Central memory CD8-positive, alpha-beta T cell (primary cell): ENCODE data around the gene S100A2.
"Not testable (repeated sequence)": the region's sequence is repeated elsewhere in the genome, so short reads cannot be mapped to it uniquely, and the experiment has no call there.

Experiments used
- ATAC-seq: fragments of 150-1000 bp; cut with Tn5 transposase; replicated peaks from 2 replicates; pipeline ENCODE4 v1.10.0; 2022; ENCODE audit warnings: mild to moderate bottlenecking, moderate FRiP score, moderate number of reproducible peaks; ENCODE audit not compliant: poor library complexity, severe bottlenecking; ENCODE audit errors: extremely low read depth
- DNase-seq, 2 donors: peaks; one replicate each; pipeline ENCODE4 v3.0.0; 2021; ENCODE audit warnings: low spot score in 2 of 2
- H3K27ac Mint-ChIP-seq: one replicate; pipeline ENCODE4 v1.8.0; 2022; ENCODE audit warnings: low read depth, mild to moderate bottlenecking, moderate library complexity, mixed read lengths
- H3K27me3 Mint-ChIP-seq: one replicate; pipeline ENCODE4 v1.8.0; 2022; ENCODE audit warnings: mixed read lengths
- H3K36me3 Mint-ChIP-seq: one replicate; pipeline ENCODE4 v1.8.0; 2022; ENCODE audit warnings: mild to moderate bottlenecking, moderate library complexity, mixed read lengths; ENCODE audit not compliant: insufficient read depth
- H3K4me1 Mint-ChIP-seq: one replicate; pipeline ENCODE4 v1.8.0; 2022; ENCODE audit warnings: mixed read lengths
- H3K4me3 Mint-ChIP-seq: one replicate; pipeline ENCODE4 v1.8.0; 2022; ENCODE audit warnings: mild to moderate bottlenecking, moderate library complexity, mixed read lengths
- H3K9me3 Mint-ChIP-seq: one replicate; pipeline ENCODE4 v1.8.0; 2022; ENCODE audit warnings: mixed read lengths

Gene S100A2

DNA sequence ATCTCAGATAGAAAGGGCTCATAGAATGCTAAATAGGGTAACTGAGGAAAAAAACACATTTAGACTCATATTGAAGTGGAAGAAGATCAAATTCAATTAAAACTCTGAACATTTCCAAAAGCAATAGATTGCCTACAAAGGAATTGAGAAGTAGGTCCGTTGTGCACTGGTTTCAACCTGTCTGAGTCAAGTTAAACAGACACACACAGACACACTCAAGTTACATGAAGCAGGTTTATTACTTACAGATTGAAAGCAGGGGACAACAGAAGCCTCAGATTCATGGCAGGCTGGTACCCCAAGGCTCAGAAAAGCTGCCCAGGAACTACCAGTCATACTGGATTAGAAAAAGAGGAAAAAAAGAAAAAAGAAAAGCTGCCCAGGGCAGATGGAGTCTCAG lies 20.7 kb upstream of the S100A2 start:
- H3K36me3 Mint-ChIP-seq, result peaks cover 2% of the 10 kb centered on the region
- H3K9me3 Mint-ChIP-seq, result no peaks in the 10 kb centered on the region
- no peak for DNase-seq
- no peaks in the 10 kb centered on the region for H3K4me1 Mint-ChIP-seq
- peaks cover 32% of the 10 kb centered on the region for H3K27me3 Mint-ChIP-seq
- no peak overlapping the region for H3K27ac Mint-ChIP-seq
- ATAC-seq, result no peak
- H3K4me3 Mint-ChIP-seq, result no peak overlapping the region

DNA sequence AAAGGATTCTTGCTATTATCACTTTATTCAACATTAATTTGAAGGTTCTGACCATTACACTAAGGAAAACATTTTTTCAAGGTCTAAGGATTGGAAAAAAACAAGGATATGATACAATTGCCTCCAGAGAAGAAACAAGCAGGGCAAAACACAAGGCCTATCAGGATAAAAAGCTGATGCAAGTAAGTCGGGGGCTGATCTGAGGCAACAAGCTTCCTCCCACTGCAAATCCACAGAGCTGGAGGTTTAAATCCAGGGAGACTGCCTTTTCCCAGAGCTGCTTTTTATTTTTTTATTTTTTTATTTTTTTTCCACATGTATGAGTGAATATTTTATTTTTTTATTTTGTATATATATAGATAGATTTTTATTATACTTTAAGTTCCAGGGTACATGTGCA lies 19.4 kb upstream of the S100A2 start:
- Mint-ChIP-seq H3K9me3 (no peaks in the 10 kb centered on the region), H3K4me3 (no peak overlapping the region), H3K27ac (no peak overlapping the region), H3K4me1 (no peaks in the 10 kb centered on the region), H3K27me3 (peaks cover 32% of the 10 kb centered on the region), H3K36me3 (peaks cover 2% of the 10 kb centered on the region)
- ATAC-seq, result no peak
- DNase-seq, result no peak

DNA sequence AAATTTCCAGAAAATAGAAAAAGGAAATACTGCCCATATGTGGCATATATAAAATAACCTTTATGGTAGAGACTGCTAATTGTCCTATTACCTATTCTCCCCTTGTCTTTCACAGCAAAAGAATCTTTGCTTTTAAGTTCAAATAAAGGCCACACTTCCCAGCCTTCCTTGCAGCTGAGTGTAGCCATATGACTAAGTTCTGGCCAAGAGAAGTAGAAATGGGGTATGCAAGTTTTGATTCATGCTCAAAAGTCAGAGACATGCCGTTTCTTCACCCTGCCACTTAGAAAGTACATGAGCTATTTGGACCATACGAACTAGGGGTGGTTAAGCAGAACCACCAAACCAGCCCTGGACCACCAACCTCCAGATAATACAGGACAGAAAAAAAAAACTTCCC lies 18.3 kb upstream of the S100A2 start:
- H3K27me3 Mint-ChIP-seq, result peaks cover 40% of the 10 kb centered on the region

DNA sequence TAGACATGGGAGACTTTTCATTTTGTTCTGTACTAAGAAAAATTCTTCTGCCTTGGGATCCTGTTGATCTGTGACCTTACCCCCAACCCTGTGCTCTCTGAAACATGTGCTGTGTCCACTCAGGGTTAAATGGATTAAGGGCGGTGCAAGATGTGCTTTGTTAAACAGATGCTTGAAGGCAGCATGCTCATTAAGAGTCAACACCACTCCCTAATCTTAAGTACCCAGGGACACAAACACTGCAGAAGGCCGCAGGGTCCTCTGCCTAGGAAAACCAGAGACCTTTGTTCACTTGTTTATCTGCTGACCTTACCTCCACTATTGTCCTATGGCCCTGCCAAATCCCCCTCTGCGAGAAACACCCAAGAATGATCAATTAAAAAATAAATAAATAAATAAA lies 17.9 kb upstream of the S100A2 start:
- not testable (repeated sequence) for H3K36me3 Mint-ChIP-seq, H3K4me3 Mint-ChIP-seq, DNase-seq, H3K27ac Mint-ChIP-seq, ATAC-seq, H3K4me1 Mint-ChIP-seq, H3K9me3 Mint-ChIP-seq
- H3K27me3 Mint-ChIP-seq, result peaks cover 45% of the 10 kb centered on the region

More for the DNA sequence above, 18.3 kb upstream of the S100A2 start:
- Mint-ChIP-seq H3K36me3 (peaks cover 2% of the 10 kb centered on the region), H3K4me1 (no peaks in the 10 kb centered on the region), H3K4me3 (no peak overlapping the region), H3K9me3 (no peaks in the 10 kb centered on the region), H3K27ac (no peak overlapping the region)
- DNase-seq (no peak), ATAC-seq (no peak)

DNA sequence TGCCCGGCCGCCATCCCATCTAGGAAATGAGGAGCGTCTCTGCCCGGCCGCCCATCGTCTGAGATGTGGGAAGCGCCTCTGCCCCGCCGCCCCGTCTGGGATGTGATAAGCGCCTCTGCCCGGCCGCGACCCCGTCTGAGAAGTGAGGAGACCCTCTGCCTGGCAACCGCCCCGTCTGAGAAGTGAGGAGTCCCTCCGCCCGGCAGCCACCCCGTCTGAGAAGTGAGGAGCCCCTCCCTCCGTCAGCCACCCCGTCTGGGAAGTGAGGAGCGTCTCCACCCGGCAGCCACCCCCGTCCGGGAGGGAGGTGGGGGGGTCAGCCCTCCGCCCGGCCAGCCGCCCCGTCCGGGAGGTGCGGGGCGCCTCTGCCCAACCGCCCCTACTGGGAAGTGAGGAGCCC lies 17.2 kb upstream of the S100A2 start:
- H3K9me3 Mint-ChIP-seq, H3K36me3 Mint-ChIP-seq, H3K4me1 Mint-ChIP-seq, H3K4me3 Mint-ChIP-seq, ATAC-seq, H3K27ac Mint-ChIP-seq, DNase-seq: not testable (repeated sequence)
- H3K27me3 Mint-ChIP-seq, result peaks cover 52% of the 10 kb centered on the region

DNA sequence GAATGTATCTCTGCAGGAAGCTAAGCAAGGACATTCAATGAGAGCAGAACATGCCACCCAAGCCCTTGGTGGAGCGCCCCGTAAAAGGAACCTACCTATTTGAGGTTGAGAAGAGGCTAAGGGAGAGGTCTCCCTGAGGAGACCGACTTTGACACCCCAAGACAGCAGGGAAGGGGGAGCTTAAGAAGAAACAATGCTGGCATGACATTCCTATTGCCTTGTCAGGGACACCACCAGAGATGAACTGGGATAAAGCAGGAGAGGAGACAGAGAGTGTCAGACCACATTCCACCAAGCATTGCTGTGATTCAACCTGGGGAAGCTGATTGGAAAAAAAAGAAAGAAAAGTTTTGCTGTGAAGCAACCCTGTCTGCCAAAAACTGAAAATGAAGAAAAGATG lies 13.3 kb upstream of the S100A2 start:
- no peaks in the 10 kb centered on the region for H3K4me1 Mint-ChIP-seq
- H3K27ac Mint-ChIP-seq, result no peak overlapping the region
- H3K36me3 Mint-ChIP-seq, result peaks cover 2% of the 10 kb centered on the region

DNA sequence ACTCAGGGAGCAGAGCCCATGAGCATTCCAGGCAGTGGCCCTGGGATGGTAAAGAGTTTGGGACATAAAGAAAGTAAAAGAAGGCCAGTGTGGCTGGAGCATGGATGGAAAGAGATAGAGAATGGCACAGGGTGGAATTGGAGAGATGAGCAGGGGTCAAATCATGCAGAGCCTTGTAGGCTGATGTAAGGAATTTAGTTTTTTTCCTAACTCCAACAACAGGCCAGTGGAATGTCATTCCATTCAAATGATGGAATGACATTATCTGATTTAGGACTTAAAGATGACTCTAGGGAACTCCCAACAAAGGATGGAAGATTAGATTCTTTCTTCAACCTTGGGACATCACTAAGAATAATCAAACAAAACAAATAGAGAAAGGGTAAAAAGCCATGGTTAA lies 12.8 kb upstream of the S100A2 start:
- H3K36me3 Mint-ChIP-seq, result peaks cover under 1% of the 10 kb centered on the region
- H3K27me3 Mint-ChIP-seq, result peaks cover 35% of the 10 kb centered on the region
- H3K4me3 Mint-ChIP-seq, result no peak overlapping the region

More for the DNA sequence above, 13.3 kb upstream of the S100A2 start:
- H3K4me3 Mint-ChIP-seq, result no peak overlapping the region
- H3K27me3 Mint-ChIP-seq, result peaks cover 37% of the 10 kb centered on the region
- H3K9me3 Mint-ChIP-seq, result no peaks in the 10 kb centered on the region
- ATAC-seq, result no peak
- no peak for DNase-seq

DNA sequence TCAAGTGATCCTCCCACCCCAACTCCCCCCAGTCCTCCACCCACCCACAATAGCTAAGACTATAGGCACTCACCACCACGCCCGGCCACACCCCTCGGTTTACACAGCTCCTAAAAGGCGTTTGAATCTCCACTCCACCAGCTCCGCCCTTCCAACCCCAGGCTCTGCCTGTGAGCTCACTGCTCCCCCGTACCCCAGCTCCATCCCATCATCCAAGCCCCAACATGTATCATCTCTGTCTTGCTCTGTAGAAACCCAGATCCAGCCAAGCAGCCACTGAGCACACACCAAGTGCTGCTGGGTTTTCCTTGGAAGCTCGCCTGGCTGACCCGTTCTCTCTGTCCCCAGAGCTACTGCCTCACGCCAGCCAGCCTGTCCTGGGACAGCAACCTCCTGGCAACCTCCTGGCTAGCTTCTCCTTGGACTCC lies 12.0 kb upstream of the S100A2 start:
- H3K9me3 Mint-ChIP-seq, result no peaks in the 10 kb centered on the region
- H3K4me3 Mint-ChIP-seq, result no peak overlapping the region
- H3K27me3 Mint-ChIP-seq, result peaks cover 35% of the 10 kb centered on the region
- DNase-seq, result no peak
- H3K27ac Mint-ChIP-seq, result no peak overlapping the region
- no peak for ATAC-seq
- no peaks in the 10 kb centered on the region for H3K4me1 Mint-ChIP-seq
- no peaks in the 10 kb centered on the region for H3K36me3 Mint-ChIP-seq

More for the DNA sequence above, 12.8 kb upstream of the S100A2 start:
- H3K9me3 Mint-ChIP-seq, result no peaks in the 10 kb centered on the region
- H3K4me1 Mint-ChIP-seq, result no peaks in the 10 kb centered on the region
- DNase-seq (no peak), ATAC-seq (no peak)
- no peak overlapping the region for H3K27ac Mint-ChIP-seq

DNA sequence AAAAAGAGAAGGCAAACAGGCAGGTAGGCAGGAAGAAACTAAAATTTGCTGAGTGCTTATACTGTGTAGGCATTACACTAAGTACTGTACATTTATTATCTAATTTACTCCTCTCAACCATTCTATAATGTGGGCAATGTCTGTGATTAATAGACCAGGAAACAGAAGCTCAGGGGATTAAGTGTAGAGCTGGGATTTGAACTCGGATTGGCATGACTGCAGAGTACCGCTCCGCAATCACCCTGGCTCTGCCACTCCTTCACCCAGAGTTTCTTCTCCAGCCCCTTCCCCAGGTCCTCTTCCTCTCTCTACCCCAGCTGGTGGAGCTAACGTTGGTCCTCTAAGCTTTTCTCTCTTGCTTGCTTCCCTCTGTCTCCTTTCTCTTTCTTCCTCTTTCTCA lies 11.5 kb upstream of the S100A2 start:
- no peak overlapping the region for H3K27ac Mint-ChIP-seq
- ATAC-seq (no peak), DNase-seq (no peak)
- H3K9me3 Mint-ChIP-seq, result no peaks in the 10 kb centered on the region
- H3K4me1 Mint-ChIP-seq, result no peaks in the 10 kb centered on the region
- H3K4me3 Mint-ChIP-seq, result no peak overlapping the region
- H3K36me3 Mint-ChIP-seq, result no peaks in the 10 kb centered on the region
- peaks cover 35% of the 10 kb centered on the region for H3K27me3 Mint-ChIP-seq

DNA sequence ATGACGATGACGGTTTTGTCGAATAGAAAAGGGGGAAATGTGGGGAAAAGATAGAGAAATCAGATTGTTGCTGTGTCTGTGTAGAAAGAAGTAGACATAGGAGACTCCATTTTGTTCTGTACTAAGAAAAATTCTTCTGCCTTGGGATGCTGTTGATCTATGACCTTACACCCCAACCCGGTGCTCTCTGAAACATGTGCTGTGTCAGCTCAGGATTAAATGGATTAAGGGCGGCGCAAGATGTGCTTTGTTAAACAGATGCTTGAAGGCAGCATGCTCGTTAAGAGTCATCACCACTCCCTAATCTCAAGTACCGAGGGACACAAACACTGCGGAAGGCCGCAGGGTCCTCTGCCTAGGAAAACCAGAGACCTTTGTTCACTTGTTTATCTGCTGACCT lies 9.9 kb upstream of the S100A2 start:
- not testable (repeated sequence) for ATAC-seq, H3K4me3 Mint-ChIP-seq, H3K9me3 Mint-ChIP-seq, DNase-seq, H3K36me3 Mint-ChIP-seq, H3K27ac Mint-ChIP-seq, H3K4me1 Mint-ChIP-seq
- H3K27me3 Mint-ChIP-seq, result peaks cover 45% of the 10 kb centered on the region

DNA sequence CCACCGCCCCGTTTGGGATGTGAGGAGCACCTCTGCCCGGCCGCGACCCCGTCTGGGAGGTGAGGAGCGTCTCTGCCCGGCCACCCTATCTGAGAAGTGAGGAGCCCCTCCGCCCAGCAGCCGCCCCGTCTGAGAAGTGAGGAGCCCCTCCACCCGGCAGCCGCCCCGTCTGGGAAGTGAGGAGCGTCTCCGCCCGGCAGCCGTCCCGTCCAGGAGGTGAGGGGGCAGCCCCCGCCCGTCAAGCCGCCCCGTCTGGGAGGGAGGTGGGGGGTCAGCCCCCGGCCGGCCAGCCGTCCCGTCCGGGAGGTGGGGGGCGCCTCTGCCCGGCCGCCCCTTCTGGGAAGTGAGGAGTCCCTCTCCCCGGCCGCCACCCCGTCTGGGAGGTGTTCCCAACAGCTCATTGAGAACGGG lies 9.4 kb upstream of the S100A2 start:
- not testable (repeated sequence) for H3K4me1 Mint-ChIP-seq, H3K27ac Mint-ChIP-seq, DNase-seq, H3K4me3 Mint-ChIP-seq, H3K9me3 Mint-ChIP-seq, ATAC-seq, H3K36me3 Mint-ChIP-seq
- peaks cover 49% of the 10 kb centered on the region for H3K27me3 Mint-ChIP-seq

DNA sequence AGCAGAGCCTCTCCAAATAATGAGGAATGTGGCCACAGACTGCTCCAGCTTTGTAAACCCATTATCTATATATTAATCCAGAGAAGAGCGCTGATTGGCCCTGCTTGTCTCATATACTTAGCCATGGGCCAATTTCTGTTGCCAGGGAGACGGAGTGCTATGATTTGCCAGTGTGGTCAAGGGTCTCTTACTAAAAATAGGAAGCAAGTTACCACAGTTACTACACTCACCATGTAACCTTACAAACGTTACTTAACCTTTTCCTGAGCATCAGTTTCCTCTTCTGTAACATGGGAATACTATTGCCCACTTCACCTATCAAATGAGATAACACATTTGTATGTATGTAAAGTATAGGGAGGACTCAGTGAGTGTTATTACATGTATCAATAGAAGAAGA lies 7.7 kb upstream of the S100A2 start:
- H3K4me1 Mint-ChIP-seq, result peaks cover 6% of the 10 kb centered on the region
- H3K27ac Mint-ChIP-seq, result no peak overlapping the region
- DNase-seq (no peak), ATAC-seq (no peak)
- H3K9me3 Mint-ChIP-seq, result no peaks in the 10 kb centered on the region
- no peak overlapping the region for H3K4me3 Mint-ChIP-seq
- H3K27me3 Mint-ChIP-seq, result peaks cover 40% of the 10 kb centered on the region
- peaks cover 2% of the 10 kb centered on the region for H3K36me3 Mint-ChIP-seq

DNA sequence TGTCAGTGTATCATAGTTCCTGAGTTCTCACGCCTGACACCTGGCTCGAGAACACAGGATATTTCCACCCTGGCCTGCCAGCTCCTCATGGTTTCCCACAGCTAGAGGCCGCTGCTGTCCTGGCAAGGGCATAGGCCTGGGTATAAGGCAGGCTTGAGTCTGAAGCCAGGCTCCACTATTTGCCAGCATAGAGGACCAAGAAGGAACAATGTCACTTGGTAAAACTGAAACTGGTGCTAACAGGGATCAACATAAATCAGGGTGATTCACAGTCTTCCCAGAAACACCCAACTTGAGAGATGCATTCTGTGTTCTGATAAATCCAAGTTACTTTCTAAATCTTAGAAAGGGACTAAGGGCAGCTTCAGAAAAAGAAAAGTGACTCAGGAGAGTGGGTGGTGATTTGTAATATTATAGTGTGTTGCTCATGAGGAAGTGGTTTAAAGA lies 6.9 kb upstream of the S100A2 start:
- H3K27ac Mint-ChIP-seq, result no peak overlapping the region
- H3K27me3 Mint-ChIP-seq, result peaks cover 32% of the 10 kb centered on the region
- H3K36me3 Mint-ChIP-seq, result peaks cover 2% of the 10 kb centered on the region
- H3K4me1 Mint-ChIP-seq, result peaks cover 12% of the 10 kb centered on the region
- H3K9me3 Mint-ChIP-seq, result no peaks in the 10 kb centered on the region
- H3K4me3 Mint-ChIP-seq, result no peak overlapping the region
- DNase-seq, result no peak
- peak; percentile 77 for ATAC-seq

DNA sequence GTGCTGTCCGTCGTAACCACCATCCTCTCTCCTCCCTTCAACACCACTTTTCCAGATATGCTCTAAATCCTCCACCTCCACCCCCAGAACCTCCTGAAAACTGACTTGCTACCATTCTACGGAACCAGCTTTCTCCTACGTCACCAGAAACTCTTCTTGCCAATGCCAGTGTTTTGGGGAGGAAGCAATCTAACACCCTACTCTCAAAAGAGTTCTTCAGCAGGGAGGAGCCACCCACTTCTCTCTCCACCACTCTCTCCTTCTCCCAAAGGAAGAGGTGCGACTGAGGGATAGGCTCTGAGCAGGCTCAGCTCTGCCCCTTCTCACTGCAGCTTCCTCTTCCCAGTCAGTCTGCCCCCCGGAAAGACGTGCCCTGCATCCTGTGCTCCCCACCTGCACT lies 6.1 kb upstream of the S100A2 start:
- DNase-seq (no peak), ATAC-seq (no peak)
- H3K27me3 Mint-ChIP-seq, result peaks cover 23% of the 10 kb centered on the region
- no peak overlapping the region for H3K27ac Mint-ChIP-seq
- H3K9me3 Mint-ChIP-seq, result no peaks in the 10 kb centered on the region
- H3K36me3 Mint-ChIP-seq, result peaks cover 2% of the 10 kb centered on the region
- H3K4me3 Mint-ChIP-seq, result no peak overlapping the region
- peaks cover 17% of the 10 kb centered on the region for H3K4me1 Mint-ChIP-seq
